Heart left ventricle (tissue), 13 donors: ENCODE results near the gene RAP1GAP.

Experiments
- CTCF ChIP-seq, 12 donors: fragments of 200-600 bp; sonication (generic) in 4 of 12; IDR thresholded peaks; one replicate each; pipeline versions ENCODE4 v1.5.0 to v1.8.0; 2018 to 2022; ENCODE audit warnings: antibody characterized with exemption in 12 of 12, mild to moderate bottlenecking in 5 of 12
- POLR2A ChIP-seq, 2 donors: fragments of 450-650 bp; IDR thresholded peaks; one replicate each; pipeline ENCODE4 v1.6.1; 2017; ENCODE audit warnings: antibody characterized with exemption in 2 of 2, mild to moderate bottlenecking in 2 of 2, moderate library complexity in 2 of 2
- donor health status: ischemic (EF 13 %, LVEDD 7.1; RV severe dilation, severe dysfunction).
- donor health status: DM: no; HTN: yes; CAD: no.
- donor health status: DM: no; HTN: no; CAD: no.
- donor health status: ischemic (EF 25% LVEDD 6.9; RV normal size, moderate dysfunction).
- donor health status: ischemic (EF 25% LVEDD 5.7; RV mildly dilated, moderate dysfunction).
- donor health status: ischemic (EF 35%, LVEDD 5.7; RV mildly dilated, moderate dysfunction).
- donor health status: nonischemic (EF 11% LVEDD 7.7; RV severe dilation, severe dysfunction).
- donor health status: DM: yes; HTN: yes; CAD: no.
- donor health status: PGD.
- donor health status: ischemic (EF 29% LVEDD 5.4; RV normal size, mild dysfunction).
- donor health status: nonischemic (EF 23%, LVEDD 6.1; RV moderate dilation, normal function).

DNA sequence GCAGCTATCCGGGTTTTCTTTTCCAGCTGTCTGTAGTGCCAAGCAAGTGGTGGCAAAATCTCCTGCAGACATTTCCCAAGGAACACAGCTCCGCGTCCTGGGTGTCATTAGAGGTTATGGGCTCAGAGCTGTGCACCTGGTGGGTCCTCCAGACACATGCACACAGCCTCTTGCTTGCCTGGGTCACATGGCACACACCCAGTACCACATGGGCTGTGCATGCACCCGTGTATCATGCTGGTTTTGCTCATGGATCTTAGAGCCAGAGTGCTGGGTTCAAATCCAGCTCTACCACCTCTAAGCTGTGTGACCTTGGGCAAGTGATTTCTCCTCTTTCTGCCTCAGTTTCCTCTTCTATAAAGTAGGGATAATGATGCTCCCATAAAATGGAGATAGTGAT is 98.3 kb downstream of the RAP1GAP start:
- TF ChIP-seq CTCF (IDR thresholded peaks at IDR 0.05) (no peak), POLR2A (IDR thresholded peaks at IDR 0.05) (no peak)
